ENCODE results near the gene C8A.

The C8A gene

GRCh38 chr1:56965916-56966697 is 111.5 kb downstream of the C8A start, which contains the start of gene C8B:
TSS of gene C8B (minus strand) at chr1:56966015. CDS start at chr1:56965948, 67 bp downstream.
- no peak within 1 kb of the TSS for H3K27ac ChIP-seq (ENCODE audit: low read depth, low read length)
- no peak within 1 kb of the TSS for H3K4me3 ChIP-seq (ENCODE audit: low read length)
- no peaks in the 10 kb centered on the region for H3K4me1 ChIP-seq (ENCODE audit: control insufficient read depth, insufficient read depth, low read length)
- H3K9ac ChIP-seq (ENCODE audit: low read length) = no peak within 1 kb of the TSS
- H3K36me3 ChIP-seq (ENCODE audit: control insufficient read depth, insufficient read depth, low read length) = no peaks in the 10 kb centered on the region
- H3K27me3 ChIP-seq (ENCODE audit: control insufficient read depth, insufficient read depth, low read length) = no peaks in the 10 kb centered on the region

GRCh38 chr1:56966698-56966999 is 112.1 kb downstream of the C8A start:
- no peak overlapping the region for H3K27ac ChIP-seq (ENCODE audit: low read depth, low read length)
- H3K27me3 ChIP-seq (ENCODE audit: control insufficient read depth, insufficient read depth, low read length) = no peaks in the 10 kb centered on the region
- no peaks in the 10 kb centered on the region for H3K36me3 ChIP-seq (ENCODE audit: control insufficient read depth, insufficient read depth, low read length)
- H3K9ac ChIP-seq (ENCODE audit: low read length) = no peak overlapping the region
- H3K4me3 ChIP-seq (ENCODE audit: low read length) = no peak overlapping the region
- H3K4me1 ChIP-seq (ENCODE audit: control insufficient read depth, insufficient read depth, low read length) = no peaks in the 10 kb centered on the region

- Histone ChIP-seq H3K4me3 (ENCODE audit: low read length) (no peak overlapping the region), H3K9ac (ENCODE audit: low read length) (no peak overlapping the region), H3K27ac (ENCODE audit: low read depth, low read length) (no peak overlapping the region), H3K36me3 (ENCODE audit: control insufficient read depth, insufficient read depth, low read length) (no peaks in the 10 kb centered on the region), H3K4me1 (ENCODE audit: control insufficient read depth, insufficient read depth, low read length) (no peaks in the 10 kb centered on the region), H3K27me3 (ENCODE audit: control insufficient read depth, insufficient read depth, low read length) (no peaks in the 10 kb centered on the region)
These were observed 112.8 kb downstream of the C8A start for GRCh38 chr1:56967355-56967754.

All from rectal smooth muscle tissue (tissue), 1 donor.